ENCODE results near the gene TSEN54.

GRCh38 chr17:75531721-75532072, 15.4 kb downstream of the TSEN54 start:
- TF ChIP-seq CTCF (IDR thresholded peaks at IDR 0.05; ENCODE audit: insufficient read depth, low read length): no peak
- no peak for TF ChIP-seq POLR2AphosphoS5 (IDR thresholded peaks at IDR 0.05; ENCODE audit: low read depth)
- TF ChIP-seq, protein P1, sequence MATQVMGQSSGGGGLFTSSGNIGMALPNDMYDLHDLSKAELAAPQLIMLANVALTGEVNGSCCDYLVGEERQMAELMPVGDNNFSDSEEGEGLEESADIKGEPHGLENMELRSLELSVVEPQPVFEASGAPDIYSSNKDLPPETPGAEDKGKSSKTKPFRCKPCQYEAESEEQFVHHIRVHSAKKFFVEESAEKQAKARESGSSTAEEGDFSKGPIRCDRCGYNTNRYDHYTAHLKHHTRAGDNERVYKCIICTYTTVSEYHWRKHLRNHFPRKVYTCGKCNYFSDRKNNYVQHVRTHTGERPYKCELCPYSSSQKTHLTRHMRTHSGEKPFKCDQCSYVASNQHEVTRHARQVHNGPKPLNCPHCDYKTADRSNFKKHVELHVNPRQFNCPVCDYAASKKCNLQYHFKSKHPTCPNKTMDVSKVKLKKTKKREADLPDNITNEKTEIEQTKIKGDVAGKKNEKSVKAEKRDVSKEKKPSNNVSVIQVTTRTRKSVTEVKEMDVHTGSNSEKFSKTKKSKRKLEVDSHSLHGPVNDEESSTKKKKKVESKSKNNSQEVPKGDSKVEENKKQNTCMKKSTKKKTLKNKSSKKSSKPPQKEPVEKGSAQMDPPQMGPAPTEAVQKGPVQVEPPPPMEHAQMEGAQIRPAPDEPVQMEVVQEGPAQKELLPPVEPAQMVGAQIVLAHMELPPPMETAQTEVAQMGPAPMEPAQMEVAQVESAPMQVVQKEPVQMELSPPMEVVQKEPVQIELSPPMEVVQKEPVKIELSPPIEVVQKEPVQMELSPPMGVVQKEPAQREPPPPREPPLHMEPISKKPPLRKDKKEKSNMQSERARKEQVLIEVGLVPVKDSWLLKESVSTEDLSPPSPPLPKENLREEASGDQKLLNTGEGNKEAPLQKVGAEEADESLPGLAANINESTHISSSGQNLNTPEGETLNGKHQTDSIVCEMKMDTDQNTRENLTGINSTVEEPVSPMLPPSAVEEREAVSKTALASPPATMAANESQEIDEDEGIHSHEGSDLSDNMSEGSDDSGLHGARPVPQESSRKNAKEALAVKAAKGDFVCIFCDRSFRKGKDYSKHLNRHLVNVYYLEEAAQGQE (IDR thresholded peaks at IDR 0.05; ENCODE audit: insufficient replicate concordance, low read depth): no peak
- TF ChIP-seq SPI1 (IDR thresholded peaks at IDR 0.05; ENCODE audit: borderline replicate concordance, low read depth): no peak
